DMS114 treated with DMSO at 0.1 percent for 48 hours (cell line): Measurements from ENCODE around the gene CCDC158.
"Not testable (repeated sequence)": the region's sequence is repeated elsewhere in the genome, so short reads cannot be mapped to it uniquely, and the experiment has no call there.

Experiments used
- DNase-seq: peaks from one replicate; lab custom pipeline; 2025; ENCODE audit not compliant: unreplicated experiment; lab: John Stamatoyannopoulos, UW

CCDC158 gene

DNA sequence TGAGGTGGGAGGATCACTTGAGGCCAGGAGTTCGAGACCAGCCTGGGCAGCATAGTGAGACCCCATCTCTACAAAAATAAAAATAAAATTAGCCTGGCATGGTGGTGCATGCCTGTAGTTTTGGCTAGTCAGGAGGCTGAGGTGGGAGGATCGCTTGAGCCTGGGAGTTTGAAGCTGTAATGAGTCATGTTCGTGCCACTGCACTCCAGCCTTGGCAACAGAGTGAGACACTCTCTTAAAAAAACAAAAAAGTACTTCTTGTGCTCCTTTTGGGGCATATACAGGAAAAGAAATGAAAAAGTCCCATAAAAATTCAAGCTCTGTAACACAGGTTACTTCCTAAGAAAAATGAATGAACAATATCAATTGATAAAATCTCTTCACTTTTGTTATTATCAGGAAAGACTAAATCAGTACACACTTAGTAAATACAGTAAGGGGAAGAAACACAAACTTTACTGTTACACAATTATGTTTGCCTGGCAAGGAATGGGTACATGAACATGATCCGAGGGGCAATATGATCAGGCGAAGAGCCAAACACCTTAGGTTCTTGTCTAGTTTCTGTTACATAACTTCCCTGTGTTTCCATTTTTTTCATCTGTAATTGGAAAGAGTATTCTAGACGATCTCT is 46.9 kb downstream of the CCDC158 start:
- DNase-seq: no peak

- no peak for DNase-seq
These were observed 54.2 kb downstream of the CCDC158 start for GRCh38 chr4:76366737-76367136.

- DNase-seq: no peak
These were observed 55.3 kb downstream of the CCDC158 start for GRCh38 chr4:76365636-76366035.

DNA sequence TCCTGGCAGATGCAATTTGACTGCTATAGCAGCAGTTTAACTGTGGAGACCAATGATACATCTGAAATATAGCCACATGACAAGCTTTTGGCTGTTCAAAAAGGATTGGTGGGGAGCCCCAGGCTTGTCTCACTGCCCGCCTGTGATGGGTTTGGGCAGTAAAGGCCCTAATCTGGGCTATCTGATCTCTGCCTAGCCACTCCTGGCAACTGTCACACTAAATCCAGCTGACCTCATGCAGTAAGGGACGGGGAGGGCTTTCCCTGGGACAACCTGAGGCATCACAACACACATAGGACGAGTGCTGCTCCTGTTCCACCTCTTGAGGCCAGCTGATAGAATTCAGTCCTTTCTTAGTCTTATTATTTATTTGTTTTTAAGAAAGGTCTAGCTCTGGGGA is 56.2 kb downstream of the CCDC158 start:
- no peak for DNase-seq

DNA sequence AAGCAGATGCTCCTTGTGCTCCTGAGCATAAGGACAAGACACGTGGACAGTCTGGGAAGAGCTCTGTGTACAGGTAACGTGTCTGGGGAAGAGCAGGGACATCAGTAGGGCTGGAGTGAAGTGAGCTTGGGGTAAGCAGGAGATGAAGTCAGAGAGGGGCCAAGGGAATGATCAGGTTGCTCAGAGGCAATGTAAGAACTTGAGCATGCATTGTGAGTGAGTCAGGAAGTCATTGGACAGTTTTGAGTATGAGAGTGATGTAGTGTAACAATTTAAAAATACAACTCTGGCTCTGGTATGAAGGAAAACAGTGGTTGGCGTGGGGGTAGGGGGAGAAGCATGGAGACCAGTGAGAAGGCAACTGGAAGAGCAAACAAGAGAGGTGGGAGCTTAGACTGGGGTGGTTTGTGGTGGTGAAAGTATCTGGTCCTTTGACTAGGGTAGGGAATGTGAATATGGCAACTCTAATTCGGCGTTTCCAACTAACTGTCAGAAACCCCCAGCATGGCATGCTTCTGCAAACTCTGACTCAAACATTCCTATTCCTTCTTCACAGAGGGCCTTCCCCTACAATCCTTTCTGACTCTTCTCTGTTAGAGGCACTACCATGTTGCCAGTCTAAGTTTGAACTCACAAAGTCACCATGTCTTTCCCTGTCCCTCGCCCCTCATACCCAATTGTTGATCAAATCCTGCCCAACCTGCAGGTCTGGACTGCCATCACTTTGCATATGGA is 57.2 kb downstream of the CCDC158 start:
- no peak for DNase-seq

DNA sequence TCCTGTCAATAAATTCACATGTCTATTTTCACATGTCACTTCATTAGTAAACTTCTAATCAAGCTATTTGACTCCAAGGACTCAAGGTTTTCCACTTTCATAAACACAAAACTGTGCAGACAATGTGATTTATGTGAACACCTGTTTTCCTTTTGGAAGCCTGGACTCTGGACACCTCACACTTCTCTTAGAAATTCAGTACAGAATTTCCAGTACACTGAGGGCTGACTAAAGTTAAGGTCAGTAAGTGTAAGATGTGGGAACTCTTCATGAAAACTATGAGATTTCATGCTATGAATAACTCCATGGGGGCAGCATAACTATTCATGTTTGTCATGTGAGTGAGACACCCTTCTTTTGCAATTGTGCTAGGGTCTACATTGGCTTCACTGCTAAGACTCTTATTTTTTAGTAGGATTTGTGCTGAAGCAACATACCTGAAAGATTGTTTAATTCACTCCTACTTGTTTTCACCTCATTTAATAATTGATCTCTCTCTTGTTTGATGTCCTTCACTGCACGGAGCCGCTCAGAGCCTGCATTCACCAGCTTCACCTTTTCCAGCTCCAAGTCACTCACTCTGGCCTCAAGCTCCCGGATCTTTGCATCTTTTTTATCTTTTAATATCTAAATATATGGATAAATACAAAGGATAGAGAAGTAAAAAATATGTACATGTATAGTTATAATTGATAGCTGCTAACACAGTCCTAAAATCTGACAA is 59.1 kb downstream of the CCDC158 start:
- DNase-seq: no peak

- DNase-seq: not testable (repeated sequence)
These were observed 61.0 kb downstream of the CCDC158 start for GRCh38 chr4:76359881-76360466.

DNA sequence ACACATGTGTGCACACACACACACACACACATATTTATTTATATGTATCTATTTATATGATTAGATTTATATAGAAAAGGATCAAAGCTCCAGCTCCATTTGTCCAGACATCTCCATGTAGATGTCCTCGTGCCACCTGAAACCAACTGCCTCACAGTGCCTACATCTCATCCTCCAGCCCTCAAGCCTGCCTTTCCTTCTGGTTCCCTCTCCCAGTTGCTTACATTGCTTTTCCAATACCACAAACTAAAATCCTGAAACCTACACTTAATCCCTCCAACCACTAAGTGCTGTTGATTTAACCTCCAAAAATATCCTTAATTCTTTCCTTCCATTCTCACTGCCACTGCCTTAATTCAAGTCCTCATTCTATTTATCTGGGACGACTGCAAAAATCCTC is 63.0 kb downstream of the CCDC158 start:
- DNase-seq: no peak

- no peak for DNase-seq
These were observed 66.1 kb downstream of the CCDC158 start for GRCh38 chr4:76354517-76355473.

DNA sequence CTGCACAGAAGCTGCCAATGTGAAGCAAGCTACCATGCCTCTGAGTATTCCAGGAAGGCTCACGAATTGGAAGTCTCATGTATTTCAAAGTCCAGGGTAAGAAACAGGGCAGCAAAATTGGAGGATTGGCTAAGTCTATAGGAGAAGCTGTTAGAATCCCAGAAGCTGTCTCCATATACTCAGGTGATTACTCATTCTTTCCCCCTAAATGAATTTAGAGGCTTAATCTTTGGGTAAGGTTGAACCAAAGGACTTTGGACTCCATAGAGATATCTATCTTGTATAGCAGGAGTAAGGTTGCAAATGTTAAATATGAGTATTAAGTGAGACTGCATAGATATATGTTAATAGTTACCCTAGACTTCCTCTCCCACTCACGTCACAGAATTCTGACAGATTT is 78.1 kb downstream of the CCDC158 start:
- no peak for DNase-seq

DNA sequence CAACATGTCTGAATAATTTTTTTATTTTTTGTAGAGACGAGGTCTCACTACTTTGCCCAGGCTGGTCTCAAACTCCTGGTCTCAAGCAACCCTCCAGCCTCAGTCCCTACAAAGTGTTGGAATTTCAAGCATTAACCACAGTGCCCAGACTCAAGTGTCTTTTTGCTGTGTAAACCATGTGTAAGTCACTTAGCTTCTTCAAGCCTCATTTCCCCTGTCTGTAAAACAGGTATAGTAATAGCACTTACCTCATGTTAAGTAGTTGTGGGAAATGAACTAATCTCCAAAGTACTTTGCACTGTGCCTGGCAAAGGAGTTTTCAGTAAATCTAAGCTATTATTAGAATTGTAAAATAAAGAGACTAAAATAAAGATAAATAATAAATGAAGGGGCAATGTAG is 78.8 kb downstream of the CCDC158 start:
- DNase-seq: no peak

DNA sequence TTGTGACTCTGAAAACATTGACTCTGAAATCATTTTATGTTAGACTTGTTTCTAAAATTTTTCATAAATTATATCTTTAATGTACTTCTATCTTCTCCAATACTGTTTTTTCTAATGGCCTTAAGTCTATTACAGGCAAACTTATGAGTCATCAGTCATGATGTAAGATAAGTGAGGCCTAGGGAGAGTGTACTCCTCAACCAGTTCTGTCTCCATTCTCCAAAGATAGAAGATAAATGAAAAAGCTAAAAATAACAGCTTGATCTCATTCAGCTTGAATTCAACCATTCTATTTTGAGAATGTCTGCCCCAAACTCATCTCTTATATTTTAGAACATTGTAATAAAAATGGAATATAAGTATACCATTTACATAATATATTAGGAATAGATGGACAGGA is 79.9 kb downstream of the CCDC158 start:
- no peak for DNase-seq

DNA sequence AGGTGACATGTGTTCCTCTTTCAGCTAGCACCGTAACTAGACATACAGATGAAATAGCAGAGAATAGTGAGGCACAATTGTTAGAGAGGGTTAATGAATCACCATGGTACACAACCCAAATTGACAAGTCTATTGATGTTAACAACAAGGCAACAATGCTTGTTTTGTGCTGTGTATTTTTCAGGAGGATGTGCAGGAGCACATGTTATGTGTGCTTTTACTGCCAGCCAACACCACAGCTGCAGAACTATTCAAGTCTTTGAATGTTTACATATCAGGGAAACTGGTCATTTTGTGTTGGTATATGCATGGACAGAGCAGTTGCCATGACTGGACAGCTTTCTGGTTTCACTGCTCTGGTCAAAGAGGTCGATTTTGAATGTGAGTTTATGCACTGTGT is 81.6 kb downstream of the CCDC158 start:
- DNase-seq: no peak

DNA sequence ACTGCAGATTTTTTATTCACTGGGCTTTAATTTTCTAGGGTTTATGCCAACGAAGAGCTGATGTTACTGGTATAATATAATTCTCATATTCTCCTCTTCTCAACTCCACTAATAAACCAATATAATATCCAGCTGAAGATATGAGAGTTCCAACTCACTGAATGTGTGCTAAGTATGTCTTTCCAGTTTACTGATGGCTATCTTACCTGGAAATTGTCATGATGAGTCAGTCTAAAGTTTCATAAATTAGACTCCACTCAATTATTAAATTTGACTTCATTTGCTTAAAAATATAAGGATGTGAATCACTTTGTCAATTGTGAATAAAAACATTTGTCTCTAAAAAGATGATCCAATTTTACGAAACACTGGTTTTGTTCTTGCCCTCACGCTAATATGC is 86.1 kb downstream of the CCDC158 start:
- no peak for DNase-seq

GRCh38 chr4:76326515-76326914 is 94.4 kb downstream of the CCDC158 start:
- DNase-seq: no peak

DNA sequence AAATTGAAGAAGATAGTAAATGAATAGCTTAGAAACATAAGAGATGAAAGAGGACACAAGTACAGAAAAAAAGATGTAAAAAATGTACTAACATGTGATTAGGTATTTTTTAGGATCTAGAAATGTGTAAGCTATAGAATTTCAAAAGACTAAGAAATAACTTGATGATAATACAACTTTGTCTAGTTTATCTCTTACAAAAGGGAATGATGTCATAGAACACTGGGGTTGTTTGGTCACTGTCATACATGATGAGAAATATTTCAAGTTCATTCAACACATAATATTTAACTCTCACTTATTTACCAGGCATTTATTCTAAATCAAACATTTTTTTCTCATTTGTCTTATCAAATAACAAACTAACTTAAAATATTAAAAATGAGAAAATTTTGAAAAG is 95.9 kb downstream of the CCDC158 start:
- DNase-seq: no peak

DNA sequence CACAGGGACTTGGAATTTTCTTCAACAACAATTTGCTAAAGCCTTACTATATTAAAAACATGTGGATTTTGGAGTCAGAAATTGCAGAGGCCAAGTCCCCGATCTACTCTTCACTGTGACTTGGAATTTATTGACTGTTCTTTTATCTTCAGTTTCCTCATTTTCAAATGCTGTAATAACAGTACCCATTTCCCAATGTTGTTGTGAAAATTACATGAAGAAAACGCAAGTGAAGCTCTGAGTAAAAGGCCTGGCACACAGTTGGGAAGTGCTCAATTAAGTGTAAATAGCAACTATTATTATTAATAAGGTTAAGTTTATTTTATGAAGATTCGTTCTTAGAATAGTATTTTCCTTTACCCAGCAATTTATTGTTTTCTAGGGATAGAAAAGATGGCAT is 98.7 kb downstream of the CCDC158 start:
- no peak for DNase-seq

DNA sequence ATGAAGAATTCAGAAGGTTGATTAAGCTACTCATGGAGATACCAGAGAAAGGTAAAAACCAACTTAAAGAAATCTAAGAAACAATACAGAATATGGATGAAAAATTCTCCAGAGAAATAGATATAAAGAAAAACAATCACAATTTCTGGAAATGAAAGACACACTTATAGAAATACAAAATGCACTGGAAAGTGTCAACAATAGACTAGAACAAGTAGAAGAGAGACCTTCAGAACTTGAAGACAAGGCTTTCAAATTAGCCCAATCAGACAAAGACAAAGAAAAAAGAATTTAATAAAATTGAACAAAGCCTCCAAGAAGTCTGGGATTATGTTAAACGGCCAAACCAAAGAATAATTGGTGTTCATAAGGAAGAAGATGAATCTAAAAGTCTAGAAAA is 104.8 kb downstream of the CCDC158 start:
- DNase-seq: no peak

DNA sequence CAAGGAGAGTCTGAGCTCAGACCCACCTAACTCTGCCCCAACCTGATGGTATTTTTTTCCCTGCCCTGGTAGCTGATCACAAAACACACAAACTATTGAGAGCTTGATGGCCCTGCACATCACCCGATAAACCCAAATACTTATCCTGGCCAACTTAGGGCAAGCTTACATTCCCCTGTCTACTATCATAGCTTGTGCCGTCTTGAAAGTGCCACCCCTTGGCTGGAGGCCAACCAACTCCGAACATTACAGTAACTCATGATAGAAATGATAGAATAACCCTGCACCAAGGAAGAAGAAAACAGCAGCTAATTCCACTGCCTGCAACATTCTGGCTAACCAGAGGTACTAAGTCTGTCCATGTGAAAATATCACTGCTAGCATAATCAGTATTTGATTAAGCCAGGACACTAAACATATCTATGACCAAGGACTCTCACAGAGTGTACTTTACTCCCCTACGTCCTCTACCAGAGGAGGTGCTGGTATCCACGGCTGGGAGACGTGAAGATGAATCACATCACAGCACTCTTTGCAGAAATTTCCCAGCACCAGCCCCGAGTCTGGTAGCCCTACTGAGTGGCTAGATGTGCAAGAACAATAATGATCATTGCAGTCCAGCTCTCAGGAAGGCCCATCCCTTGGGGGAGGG is 105.5 kb downstream of the CCDC158 start:
- no peak for DNase-seq

DNA sequence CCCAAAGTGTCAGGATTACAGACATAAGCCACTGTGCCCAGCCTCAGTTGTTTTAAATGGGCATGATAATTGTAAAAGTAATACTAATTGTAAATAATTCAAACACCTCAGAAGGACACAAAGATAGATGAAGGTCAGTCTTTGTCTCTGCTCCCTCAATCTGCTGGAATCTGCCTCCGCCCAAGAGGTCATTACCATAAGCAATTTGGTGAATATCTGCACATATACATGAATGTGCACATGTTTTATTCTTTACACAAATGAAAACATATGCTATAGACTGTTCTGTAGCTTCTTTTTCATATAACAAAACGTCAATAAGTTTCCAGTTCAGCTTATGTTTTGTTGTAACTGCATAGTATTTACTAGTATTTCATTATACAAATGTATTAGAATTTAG is 107.4 kb downstream of the CCDC158 start:
- DNase-seq: no peak
